H1 (cell line): Measurements from ENCODE around the gene THRB. TPM values are rescaled to one million over a fixed set of nuclear protein-coding genes. Genes with fewer than 3 reads are reported as not detected.

ENCODE experiments used
- CTCF ChIA-PET: fragments of 300-600 bp; sonication (Branson Sonifier 250); formaldehyde crosslinking; loops from one replicate; lab custom pipeline; 2021; ENCODE audit not compliant: partially characterized antibody; lab: Charles Lee
- POLR2A ChIA-PET: fragments of 300-600 bp; sonication (Branson Sonifier 250); formaldehyde crosslinking; loops from one replicate; lab custom pipeline; 2021; ENCODE audit warnings: inconsistent platforms; ENCODE audit not compliant: partially characterized antibody; lab: Charles Lee
- DNase-seq, 2 experiments: peaks; one replicate each; pipeline versions ENCODE4 v3.0.0 to v3.0.0-alpha.2; 2010 to 2022; ENCODE audit warnings: low spot score in 2 of 2, low read depth in 1 of 2, mixed read lengths in 1 of 2
- FAIRE-seq: peaks from 2 replicates; lab custom pipeline; 2011; peaks lifted over from hg19 to GRCh38; lab: Jason Lieb, UNC
- H2AFZ ChIP-seq: 2 replicates; pipeline ENCODE4 v1.8.1; 2012; ENCODE audit warnings: low read length, inconsistent platforms
- H2AK5ac ChIP-seq: 2 replicates; pipeline ENCODE4 v1.6.1; 2013; ENCODE audit warnings: low read depth, low read length
- H2BK120ac ChIP-seq: replicated peaks from 2 replicates; pipeline ENCODE3; 2013; ENCODE audit warnings: low read depth, low read length, inconsistent platforms
- H2BK12ac ChIP-seq: 2 replicates; pipeline ENCODE4 v1.6.1; 2013; ENCODE audit warnings: low read depth, low read length
- H2BK15ac ChIP-seq: 2 replicates; pipeline ENCODE4 v1.6.1; 2013; ENCODE audit warnings: low read length
- H2BK20ac ChIP-seq: 2 replicates; pipeline ENCODE4 v1.6.1; 2013; ENCODE audit warnings: low read length
- H2BK5ac ChIP-seq: 2 replicates; pipeline ENCODE4 v1.6.1; 2013; ENCODE audit warnings: low read depth, low read length
- H3K14ac ChIP-seq: 2 replicates; pipeline ENCODE4 v1.6.1; 2013; ENCODE audit warnings: inconsistent platforms; ENCODE audit not compliant: insufficient read length
- H3K18ac ChIP-seq: 2 replicates; pipeline ENCODE4 v1.6.1; 2013; ENCODE audit warnings: low read length; ENCODE audit errors: extremely low read depth
- H3K23ac ChIP-seq: 2 replicates; pipeline ENCODE4 v1.6.1; 2013; ENCODE audit warnings: inconsistent platforms; ENCODE audit not compliant: insufficient read length
- H3K23me2 ChIP-seq: 2 replicates; pipeline ENCODE4 v1.6.1; 2013; ENCODE audit warnings: low read depth, low read length
- H3K27ac ChIP-seq: 2 replicates; pipeline ENCODE4 v1.6.1; 2011; ENCODE audit warnings: low read depth, low read length, inconsistent platforms
- H3K27me3 ChIP-seq, 4 experiments: replicated peaks in 1 of 4; 1 replicate in 1 of 4; 2 replicates in 3 of 4; pipeline versions ENCODE4 v1.6.1 to v1.8.1; 2011 to 2013; ENCODE audit warnings: low read length in 3 of 4, mild to moderate bottlenecking in 3 of 4, inconsistent platforms in 2 of 4, mixed read lengths in 2 of 4, moderate library complexity in 1 of 4; ENCODE audit not compliant: control insufficient read depth in 3 of 4, insufficient read depth in 3 of 4; ENCODE audit errors: extremely low read depth in 1 of 4
- H3K36me3 ChIP-seq, 4 experiments: 2 replicates each; pipeline versions ENCODE4 v1.6.1 to v1.8.1; 2011 to 2013; ENCODE audit warnings: mild to moderate bottlenecking in 4 of 4, low read length in 3 of 4, moderate library complexity in 2 of 4, control low read depth in 1 of 4, inconsistent platforms in 1 of 4; ENCODE audit not compliant: insufficient read depth in 4 of 4, control insufficient read depth in 2 of 4
- H3K4ac ChIP-seq: replicated peaks from 2 replicates; pipeline ENCODE3; 2013; ENCODE audit warnings: low read length, low read depth, mixed read lengths, inconsistent platforms; ENCODE audit not compliant: insufficient read length
- H3K4me1 ChIP-seq, 4 experiments: replicated peaks in 1 of 4; 1 replicate in 1 of 4; 2 replicates in 3 of 4; pipeline versions ENCODE4 v1.6.1 to v1.8.1; 2011 to 2013; ENCODE audit warnings: low read length in 3 of 4, inconsistent platforms in 2 of 4, mixed read lengths in 1 of 4; ENCODE audit not compliant: insufficient read depth in 4 of 4, control insufficient read depth in 3 of 4
- H3K4me2 ChIP-seq, 2 experiments: 2 replicates each; pipeline versions ENCODE4 v1.6.1 to v1.8.1; 2011 to 2013; ENCODE audit warnings: low read depth in 2 of 2, low read length in 2 of 2, control low read depth in 1 of 2, inconsistent platforms in 1 of 2, mild to moderate bottlenecking in 1 of 2; ENCODE audit not compliant: insufficient read depth in 1 of 2
- H3K4me3 ChIP-seq, 4 experiments: fragments of 200-600, 300-600 bp in 1 of 4; sonication (generic), shearing (Covaris generic), sonication (Bioruptor Twin) in 1 of 4; 2 replicates each; pipeline versions ENCODE4 v1.5.1 to v1.8.1; 2011 to 2016; ENCODE audit warnings: low read length in 4 of 4, low read depth in 3 of 4, control low read depth in 2 of 4, inconsistent platforms in 2 of 4, mild to moderate bottlenecking in 2 of 4, mixed read lengths in 1 of 4, moderate library complexity in 1 of 4; ENCODE audit not compliant: insufficient read depth in 2 of 4; ENCODE audit errors: extremely low read depth in 1 of 4
- H3K56ac ChIP-seq: replicated peaks from 2 replicates; pipeline ENCODE3; 2013; ENCODE audit warnings: low read depth, mild to moderate bottlenecking, mixed read lengths, low read length, inconsistent platforms; ENCODE audit not compliant: insufficient read length
- H3K79me1 ChIP-seq: 2 replicates; pipeline ENCODE4 v1.6.1; 2013; ENCODE audit warnings: low read depth, low read length, control low read depth
- H3K79me2 ChIP-seq, 2 experiments: 2 replicates each; pipeline versions ENCODE4 v1.6.1 to v1.8.1; 2012 to 2013; ENCODE audit warnings: low read length in 2 of 2, mild to moderate bottlenecking in 2 of 2, inconsistent platforms in 1 of 2; ENCODE audit not compliant: insufficient read depth in 2 of 2, control insufficient read depth in 1 of 2
- H3K9ac ChIP-seq, 4 experiments: replicated peaks in 1 of 4; 1 replicate in 1 of 4; 2 replicates in 3 of 4; pipeline versions ENCODE4 v1.6.1 to v1.8.1; 2011 to 2013; ENCODE audit warnings: low read depth in 3 of 4, low read length in 3 of 4, control low read depth in 2 of 4, mild to moderate bottlenecking in 2 of 4, moderate library complexity in 2 of 4, inconsistent platforms in 1 of 4; ENCODE audit errors: extremely low read depth in 1 of 4
- H3K9me3 ChIP-seq, 2 experiments: 2 replicates each; pipeline versions ENCODE4 v1.6.1 to v1.8.1; 2012 to 2013; ENCODE audit warnings: mild to moderate bottlenecking in 2 of 2, moderate library complexity in 2 of 2, control low read depth in 1 of 2, inconsistent platforms in 1 of 2, low read depth in 1 of 2, low read length in 1 of 2, mixed read lengths in 1 of 2; ENCODE audit not compliant: insufficient read depth in 2 of 2
- H4K20me1 ChIP-seq, 2 experiments: replicated peaks in 1 of 2; 2 replicates each; pipeline versions ENCODE3 to v1.8.1; 2011 to 2013; ENCODE audit warnings: inconsistent platforms in 2 of 2, low read length in 2 of 2, mild to moderate bottlenecking in 1 of 2; ENCODE audit not compliant: insufficient read depth in 2 of 2, control insufficient read depth in 1 of 2
- H4K5ac ChIP-seq: 2 replicates; pipeline ENCODE4 v1.6.1; 2013; ENCODE audit warnings: low read length, low read depth, mixed read lengths, inconsistent platforms; ENCODE audit not compliant: insufficient read length
- H4K8ac ChIP-seq: 2 replicates; pipeline ENCODE4 v1.8.0; 2013; ENCODE audit warnings: mild to moderate bottlenecking, moderate library complexity, low read length, inconsistent platforms; ENCODE audit not compliant: insufficient read depth; ENCODE audit errors: extremely low read depth
- H4K91ac ChIP-seq: replicated peaks from 2 replicates; pipeline ENCODE3; 2013; ENCODE audit warnings: low read length, mixed read lengths, inconsistent platforms; ENCODE audit not compliant: insufficient read length
- JUN ChIP-seq: IDR thresholded peaks from 2 replicates; pipeline ENCODE4 v1.6.1; 2011; ENCODE audit warnings: low read depth, mild to moderate bottlenecking, improper control_type of control experiment, low read length
- KDM5A ChIP-seq: fragments of 200-600 bp; IDR thresholded peaks from 2 replicates; pipeline ENCODE4 v1.7.1; 2012; ENCODE audit warnings: mild to moderate bottlenecking, low read length, inconsistent platforms, mixed read lengths
- RNF2 ChIP-seq: fragments of 200-900, 300-1000 bp; sonication (generic); IDR thresholded peaks from 2 replicates; pipeline ENCODE4 v1.7.1; 2016; ENCODE audit warnings: borderline replicate concordance, low read depth, mild to moderate bottlenecking, antibody characterized with exemption, low read length; ENCODE audit not compliant: poor library complexity, severe bottlenecking; ENCODE audit errors: missing control alignments
- SIRT6 ChIP-seq: IDR thresholded peaks from one replicate; pipeline ENCODE4 v1.7.1; 2012; ENCODE audit warnings: low read length, inconsistent platforms
- WGBS, 2 experiments: shearing (Covaris generic) in 1 of 2; methylation state at CpG; one replicate each; pipeline versions ENCODE4 v1.1.6 to v1.1.7; 2013 to 2015; ENCODE audit warnings: low lambda C conversion rate in 2 of 2, mixed read lengths in 2 of 2, inconsistent platforms in 1 of 2, low coverage in 1 of 2, missing lambda C conversion rate in 1 of 2; ENCODE audit not compliant: insufficient replicate concordance in 2 of 2, insufficient coverage in 1 of 2, insufficient read length in 1 of 2; ENCODE audit errors: extremely low coverage in 1 of 2, missing lambda C conversion rate in 1 of 2; 5-methylcytosine and 5-hydroxymethylcytosine counted together
- polyA plus RNA-seq, 7 experiments: library from polyadenylated mRNA; depleted of rRNA in 3 of 7; stranded (reverse) in 5 of 7; unstranded in 2 of 7; fragments of >200 nt in 5 of 7; fragments of 200-250 nt in 2 of 7; gene quantifications; 1 replicate in 5 of 7; 2 replicates in 1 of 7; 4 replicates in 1 of 7; pipeline versions ENCODE4 v1.2.1 to v1.2.3, GENCODE V29; 2011 to 2013; ENCODE audit warnings: missing spikeins in 2 of 7, mixed read lengths in 2 of 7
- total RNA-seq: library from RNA; stranded (reverse); fragmentation: NEBNext Ultra II Directional; extraction: Animal tissue kit (Norgen Biotek cat#: 25700); gene quantifications from 2 replicates; pipeline ENCODE4 v1.2.1, GENCODE V29; 2021
- TF ChIP-seq, protein P1 (sequence below): IDR thresholded peaks from 2 replicates; pipeline ENCODE4 v1.6.1; 2012; ENCODE audit warnings: inconsistent platforms

Gene THRB
- total and polyA plus RNA-seq, 2 of the 8 experiments (the other 6 are each of a cell fraction or from before 2014, with no cell fraction given): 0.98 to 3.9 TPM

DNA sequence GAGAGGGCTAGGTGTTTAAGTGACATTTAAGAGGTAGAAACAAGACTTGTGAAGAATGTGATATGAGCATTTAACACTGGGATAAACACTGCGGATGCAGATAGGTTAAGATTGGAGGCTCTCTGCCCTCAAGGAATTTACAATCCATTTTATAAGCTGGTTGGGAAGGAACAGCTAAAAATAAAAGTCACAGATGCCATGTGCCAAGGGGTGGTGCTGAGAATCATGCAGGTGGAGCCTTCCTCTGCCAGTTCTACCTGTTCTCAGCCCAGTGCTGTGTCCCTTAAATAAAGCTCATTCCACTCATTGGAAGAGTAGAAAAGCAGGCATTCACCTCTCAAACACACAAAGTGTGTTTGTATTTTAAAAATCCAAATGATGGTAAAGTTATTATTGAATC lies 261.9 kb downstream of the THRB start:
- DNase-seq: no peak
- Histone ChIP-seq H3K27ac (no peak overlapping the region), H3K36me3 (no peaks in the 10 kb centered on the region), H4K20me1 (no peaks in the 10 kb centered on the region), H2AK5ac (no peak overlapping the region), H2BK12ac (no peak overlapping the region), H2BK120ac (no peak overlapping the region), H3K4ac (no peak overlapping the region), H3K79me2 (no peaks in the 10 kb centered on the region), H4K91ac (no peak overlapping the region), H3K79me1 (no peaks in the 10 kb centered on the region), H3K9me3 (no peaks in the 10 kb centered on the region), H3K4me3 (no peak overlapping the region), H3K23ac (no peak overlapping the region), H2BK20ac (no peak overlapping the region), H3K27me3 (no peaks in the 10 kb centered on the region), H2AFZ (no peak overlapping the region), H3K18ac (no peak overlapping the region), H3K4me2 (no peak overlapping the region), H3K14ac (no peak overlapping the region), H4K8ac (no peak overlapping the region), H3K23me2 (no peaks in the 10 kb centered on the region), H2BK15ac (no peak overlapping the region), H2BK5ac (no peak overlapping the region)
- no peak for FAIRE-seq
- POLR2A ChIA-PET: no interaction called here
- 91% methylated on average over 1 of the region's 1 CpG; no CpG with 5 or more reads in 1 of the 2 experiments for WGBS, 2 experiments
- TF ChIP-seq, protein P1, sequence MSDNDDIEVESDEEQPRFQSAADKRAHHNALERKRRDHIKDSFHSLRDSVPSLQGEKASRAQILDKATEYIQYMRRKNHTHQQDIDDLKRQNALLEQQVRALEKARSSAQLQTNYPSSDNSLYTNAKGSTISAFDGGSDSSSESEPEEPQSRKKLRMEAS: no peak
- TF ChIP-seq KDM5A: no peak
- TF ChIP-seq RNF2: no peak
- TF ChIP-seq JUN: no peak
- TF ChIP-seq SIRT6: no peak
- TF ChIP-seq, all 59 proteins: peak for 0
- Histone ChIP-seq H3K9ac (no peak overlapping the region), H3K56ac (no peak overlapping the region), H4K5ac (no peak overlapping the region), H3K4me1 (peaks cover 0 to 3% (median 0%) of the 10 kb centered on the region in 4 experiments; a peak in 1 of 7 replicates)
- CTCF ChIA-PET: interaction anchor here (0.5 to 6.2 kb wide), 5 partner anchors 9 to 264 kb away, joined by 3 to 27 read pairs (median 4); no protein-coding TSS in a partner anchor
